ENCODE data around the gene FHOD1.

FHOD1 gene

DNA sequence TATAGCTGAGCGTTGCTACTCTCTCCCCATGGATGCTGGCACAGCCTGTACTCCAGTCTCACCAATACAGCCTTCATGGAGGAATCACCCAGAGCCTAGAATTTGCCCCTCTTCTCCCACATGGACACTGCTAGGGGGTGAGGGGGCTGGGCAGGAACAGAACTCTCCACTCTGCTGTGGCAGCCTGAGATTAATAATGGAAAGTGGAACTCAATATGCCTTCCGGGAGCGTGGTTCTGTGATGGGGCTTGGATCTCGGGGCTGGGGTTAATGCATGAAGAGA is 2.7 kb upstream of the FHOD1 start:
- Histone ChIP-seq H2AFZ (ENCODE audit: low read depth, low read length) (no peak overlapping the region), H3K4me3 (ENCODE audit: low read length) (no peak overlapping the region), H3K27me3 (ENCODE audit: insufficient read depth, low read length) (peaks cover 12% of the 10 kb centered on the region), H3K36me3 (ENCODE audit: insufficient read depth, low read length) (no peaks in the 10 kb centered on the region), H3K9me3 (ENCODE audit: low read length) (no peaks in the 10 kb centered on the region), H3K4me1 (ENCODE audit: insufficient read depth, low read length) (peaks cover 35% of the 10 kb centered on the region)

DNA sequence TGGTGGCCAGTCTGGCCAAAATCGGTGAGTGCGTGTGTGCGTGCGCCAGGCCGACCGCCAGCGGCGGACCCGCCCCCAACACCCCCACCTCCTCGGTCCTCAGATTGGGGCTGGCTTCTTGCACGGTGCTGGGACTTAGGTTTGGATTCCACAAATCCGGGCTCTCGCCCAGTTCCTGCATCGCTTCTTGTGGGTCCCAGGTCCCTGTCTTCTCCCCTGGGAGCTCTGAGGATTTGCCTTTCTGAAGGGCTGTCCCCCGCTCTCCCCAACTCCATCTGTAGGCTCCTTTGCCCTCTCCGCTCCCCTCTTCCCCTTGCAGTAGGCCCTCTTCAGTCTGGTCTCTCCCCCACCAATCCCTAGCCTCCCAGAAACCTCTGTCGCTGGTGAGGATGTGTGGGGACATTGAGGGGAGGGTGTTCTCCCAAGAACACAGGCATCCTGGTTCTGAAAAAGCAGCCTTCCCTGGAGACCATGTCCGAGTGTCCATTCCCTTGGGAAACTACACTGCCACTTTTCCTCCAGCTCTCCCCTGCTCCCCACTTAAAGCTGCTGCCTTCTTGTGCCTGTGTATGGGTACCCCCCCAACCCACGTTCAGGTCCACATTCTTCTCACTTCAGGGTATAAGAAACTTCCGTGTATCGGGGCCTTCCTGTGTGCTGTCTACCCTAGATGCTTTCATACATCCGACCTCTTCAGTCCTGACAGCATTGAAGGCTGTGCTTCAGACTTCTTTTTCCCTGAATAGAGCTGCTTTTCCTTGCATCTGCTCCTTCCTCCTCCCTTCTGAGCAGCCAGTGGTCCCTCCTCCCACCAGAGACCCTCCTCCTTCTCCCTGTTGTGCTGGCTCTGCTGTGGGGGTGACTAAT is 2.1 kb upstream of the FHOD1 start:
- peaks cover 36% of the 10 kb centered on the region for H3K4me1 ChIP-seq (ENCODE audit: insufficient read depth, low read length)
- H3K36me3 ChIP-seq (ENCODE audit: insufficient read depth, low read length) = no peaks in the 10 kb centered on the region
- no peaks in the 10 kb centered on the region for H3K9me3 ChIP-seq (ENCODE audit: low read length)
- H2AFZ ChIP-seq (ENCODE audit: low read depth, low read length) = peak overlapping the region; percentile 69
- peak overlapping the region; percentile 73 for H3K4me3 ChIP-seq (ENCODE audit: low read length)
- peaks cover 12% of the 10 kb centered on the region for H3K27me3 ChIP-seq (ENCODE audit: insufficient read depth, low read length)

DNA sequence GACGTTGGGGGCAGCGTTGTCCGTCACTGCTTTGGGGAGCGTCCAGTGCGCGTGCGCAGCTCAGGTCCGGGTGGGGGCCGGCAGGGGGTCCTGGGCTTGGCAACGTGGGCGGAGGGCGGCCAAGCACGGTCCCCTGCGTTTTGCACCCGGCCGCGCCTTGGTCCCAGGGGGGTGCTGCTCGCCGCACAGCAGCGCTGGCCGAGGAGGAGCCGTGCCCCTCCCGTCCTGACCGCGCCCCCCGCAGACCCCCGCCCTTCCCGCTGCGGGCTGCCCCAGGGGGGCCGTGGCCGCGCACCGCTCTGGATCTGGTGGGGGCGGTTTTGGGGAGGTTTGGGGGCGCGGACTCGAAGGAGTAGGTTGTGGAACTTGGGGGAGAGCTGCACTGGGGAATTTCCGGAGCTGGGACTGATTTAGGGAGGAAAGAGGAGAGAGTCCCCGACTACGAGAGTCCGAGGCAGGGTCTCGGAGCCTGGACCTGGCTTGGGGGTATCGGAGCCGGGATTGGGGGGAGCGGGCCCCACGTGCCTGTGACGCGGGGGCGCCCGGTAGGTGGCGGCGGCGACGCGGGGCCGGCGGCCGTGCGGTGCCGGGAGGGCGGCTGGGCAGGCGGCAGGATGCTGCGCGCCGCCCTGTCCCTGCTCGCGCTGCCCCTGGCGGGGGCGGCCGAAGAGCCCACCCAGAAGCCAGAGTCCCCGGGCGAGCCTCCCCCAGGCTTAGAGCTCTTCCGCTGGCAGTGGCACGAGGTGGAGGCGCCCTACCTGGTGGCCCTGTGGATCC is 1.3 kb upstream of the FHOD1 start, which contains the start of gene SLC9A5:
SLC9A5 (plus strand) TSS at position 579 of the 777 bp plus-strand sequence; CDS start at position 615, 36 bp downstream.
- H3K4me1 ChIP-seq (ENCODE audit: insufficient read depth, low read length) = peaks cover 36% of the 10 kb centered on the region
- H3K36me3 ChIP-seq (ENCODE audit: insufficient read depth, low read length) = no peaks in the 10 kb centered on the region
- H2AFZ ChIP-seq (ENCODE audit: low read depth, low read length) = peak within 1 kb of the TSS; percentile 69
- no peaks in the 10 kb centered on the region for H3K9me3 ChIP-seq (ENCODE audit: low read length)
- H3K27me3 ChIP-seq (ENCODE audit: insufficient read depth, low read length) = peaks cover 12% of the 10 kb centered on the region
- peak within 1 kb of the TSS; percentile 73 for H3K4me3 ChIP-seq (ENCODE audit: low read length)

DNA sequence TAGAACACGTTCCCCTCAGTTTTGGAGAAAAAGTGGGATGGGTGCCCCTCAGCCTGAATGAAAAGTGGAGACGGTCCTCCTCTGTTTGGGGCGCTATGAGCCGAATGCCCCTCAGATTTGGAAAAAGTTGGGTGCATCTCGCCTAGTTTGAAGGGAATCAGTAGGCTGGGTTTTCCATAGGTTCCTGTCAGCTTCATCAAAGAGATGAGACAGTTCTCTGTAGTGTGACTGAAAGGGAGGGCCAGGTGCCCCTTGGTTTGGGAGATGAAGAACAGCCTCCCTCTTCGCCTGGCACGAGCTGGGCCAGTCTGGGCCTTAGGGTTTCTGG is 756 bp upstream of the FHOD1 start:
- Histone ChIP-seq H3K4me3 (ENCODE audit: low read length) (peak overlapping the region; percentile 73), H3K4me1 (ENCODE audit: insufficient read depth, low read length) (peaks cover 36% of the 10 kb centered on the region), H3K9me3 (ENCODE audit: low read length) (no peaks in the 10 kb centered on the region)

DNA sequence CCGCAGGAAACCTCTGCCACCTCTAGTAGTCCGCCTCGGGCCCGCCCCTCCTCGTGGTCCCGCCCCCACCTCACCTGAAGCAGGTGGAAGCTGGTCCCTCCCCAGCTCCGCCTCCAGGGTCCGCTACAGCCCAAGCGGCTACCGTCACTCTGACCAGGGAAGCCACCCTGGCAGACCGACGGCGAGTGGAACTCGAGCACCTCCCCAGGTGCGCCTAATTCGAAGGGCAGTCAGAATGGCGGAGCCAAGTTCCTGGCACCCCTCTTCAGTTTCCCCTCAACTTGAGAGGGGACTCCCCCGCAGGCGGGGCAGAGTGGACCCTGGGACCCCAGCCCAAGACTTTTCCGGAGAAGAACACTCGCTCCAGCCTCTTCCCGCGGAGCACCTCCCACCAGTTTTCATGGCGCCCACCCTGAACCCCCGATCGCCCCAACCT is 507 bp downstream of the FHOD1 start:
- Histone ChIP-seq H3K36me3 (ENCODE audit: insufficient read depth, low read length) (no peaks in the 10 kb centered on the region), H3K4me3 (ENCODE audit: low read length) (peak overlapping the region; percentile 73), H3K9me3 (ENCODE audit: low read length) (no peaks in the 10 kb centered on the region), H3K4me1 (ENCODE audit: insufficient read depth, low read length) (peaks cover 36% of the 10 kb centered on the region), H2AFZ (ENCODE audit: low read depth, low read length) (peak overlapping the region; percentile 98), H3K27me3 (ENCODE audit: insufficient read depth, low read length) (peaks cover 12% of the 10 kb centered on the region)

More for the DNA sequence above, 756 bp upstream of the FHOD1 start:
- Histone ChIP-seq H3K36me3 (ENCODE audit: insufficient read depth, low read length) (no peaks in the 10 kb centered on the region), H2AFZ (ENCODE audit: low read depth, low read length) (peak overlapping the region; percentile 69), H3K27me3 (ENCODE audit: insufficient read depth, low read length) (peaks cover 12% of the 10 kb centered on the region)

DNA sequence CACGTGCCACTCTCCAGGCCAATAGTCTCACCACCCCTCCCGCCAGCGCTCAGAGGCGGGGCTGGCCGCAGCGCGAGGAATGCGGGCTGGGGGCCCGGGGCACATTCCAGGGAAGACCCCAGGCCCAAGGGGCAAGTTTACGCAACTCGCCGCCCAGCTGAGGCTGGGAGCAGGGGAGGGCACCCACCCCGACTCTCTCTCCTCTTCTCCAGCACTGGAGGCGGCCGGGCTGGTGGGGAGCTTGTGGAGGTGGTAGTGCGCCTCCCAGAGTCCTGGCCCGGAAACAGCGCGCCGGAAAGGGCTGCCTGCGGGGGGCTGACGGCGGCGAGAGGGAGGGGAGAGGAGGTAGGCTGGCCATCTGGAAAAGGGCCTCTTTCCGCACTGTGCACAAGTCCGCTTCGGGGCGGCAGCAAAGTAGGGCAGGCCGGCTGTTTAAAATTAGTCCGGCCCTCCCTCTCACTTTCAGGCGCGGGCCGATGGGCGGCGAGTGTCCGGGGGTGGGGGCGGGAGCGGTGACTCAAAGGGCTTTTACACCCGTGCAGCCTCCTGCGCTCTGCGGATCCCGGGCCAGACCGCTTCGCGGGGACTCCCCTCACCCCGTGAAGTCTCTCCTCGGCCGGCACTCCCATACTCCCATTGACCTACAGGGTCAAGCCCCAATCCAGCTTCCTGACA is 1.1 kb downstream of the FHOD1 start:
- Histone ChIP-seq H3K9me3 (ENCODE audit: low read length) (no peaks in the 10 kb centered on the region), H3K4me1 (ENCODE audit: insufficient read depth, low read length) (peaks cover 36% of the 10 kb centered on the region), H3K4me3 (ENCODE audit: low read length) (peak overlapping the region; percentile 73), H3K27me3 (ENCODE audit: insufficient read depth, low read length) (peaks cover 12% of the 10 kb centered on the region), H2AFZ (ENCODE audit: low read depth, low read length) (peak overlapping the region; percentile 98), H3K36me3 (ENCODE audit: insufficient read depth, low read length) (no peaks in the 10 kb centered on the region)

DNA sequence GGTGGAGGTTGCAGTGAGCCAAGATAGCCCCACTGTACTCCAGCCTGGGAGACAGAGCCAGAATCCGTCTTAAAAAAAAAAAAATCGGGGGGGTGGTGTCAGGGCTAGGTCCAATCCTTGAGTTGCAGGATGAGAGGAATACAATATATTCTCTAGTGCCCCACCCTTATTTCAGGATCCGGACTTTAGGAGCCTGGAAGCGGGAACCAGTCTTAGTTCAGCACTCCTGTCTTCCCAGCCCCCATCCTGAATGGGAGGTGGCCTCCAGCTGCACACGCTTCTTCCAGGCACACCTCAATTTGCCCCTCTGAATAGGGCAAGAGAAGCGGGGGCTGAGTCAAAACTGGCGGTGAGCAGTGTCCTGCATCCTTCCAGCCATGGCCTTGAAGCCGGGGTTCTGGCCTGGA is 1.6 kb downstream of the FHOD1 start:
- peak overlapping the region; percentile 98 for H2AFZ ChIP-seq (ENCODE audit: low read depth, low read length)
- H3K4me3 ChIP-seq (ENCODE audit: low read length) = peak overlapping the region; percentile 73
- no peaks in the 10 kb centered on the region for H3K36me3 ChIP-seq (ENCODE audit: insufficient read depth, low read length)
- peaks cover 36% of the 10 kb centered on the region for H3K4me1 ChIP-seq (ENCODE audit: insufficient read depth, low read length)
- peaks cover 12% of the 10 kb centered on the region for H3K27me3 ChIP-seq (ENCODE audit: insufficient read depth, low read length)
- H3K9me3 ChIP-seq (ENCODE audit: low read length) = no peaks in the 10 kb centered on the region

DNA sequence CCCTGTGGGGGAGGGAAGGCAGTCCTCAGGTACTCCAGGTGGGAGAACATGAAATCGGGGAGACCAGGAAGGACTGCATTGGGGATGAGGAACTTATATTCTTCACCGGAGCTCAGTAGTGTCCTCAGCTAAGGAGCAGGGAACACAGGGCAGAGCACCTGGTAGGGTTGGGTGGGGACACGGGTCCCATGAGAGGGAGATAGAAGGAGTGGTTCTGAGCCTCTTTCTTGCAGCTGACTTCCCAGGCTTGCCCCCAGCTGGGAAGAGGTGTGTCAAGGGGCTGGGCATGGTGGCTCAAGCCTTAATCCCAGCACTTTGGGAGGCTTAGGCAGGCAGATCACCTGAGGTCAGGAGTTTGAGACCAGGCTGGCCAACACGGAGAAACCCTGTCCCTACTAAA is 2.1 kb downstream of the FHOD1 start:
- H3K27me3 ChIP-seq (ENCODE audit: insufficient read depth, low read length) = peaks cover 12% of the 10 kb centered on the region
- no peaks in the 10 kb centered on the region for H3K9me3 ChIP-seq (ENCODE audit: low read length)
- no peak overlapping the region for H2AFZ ChIP-seq (ENCODE audit: low read depth, low read length)
- H3K4me3 ChIP-seq (ENCODE audit: low read length) = no peak overlapping the region
- no peaks in the 10 kb centered on the region for H3K36me3 ChIP-seq (ENCODE audit: insufficient read depth, low read length)
- H3K4me1 ChIP-seq (ENCODE audit: insufficient read depth, low read length) = peaks cover 36% of the 10 kb centered on the region

DNA sequence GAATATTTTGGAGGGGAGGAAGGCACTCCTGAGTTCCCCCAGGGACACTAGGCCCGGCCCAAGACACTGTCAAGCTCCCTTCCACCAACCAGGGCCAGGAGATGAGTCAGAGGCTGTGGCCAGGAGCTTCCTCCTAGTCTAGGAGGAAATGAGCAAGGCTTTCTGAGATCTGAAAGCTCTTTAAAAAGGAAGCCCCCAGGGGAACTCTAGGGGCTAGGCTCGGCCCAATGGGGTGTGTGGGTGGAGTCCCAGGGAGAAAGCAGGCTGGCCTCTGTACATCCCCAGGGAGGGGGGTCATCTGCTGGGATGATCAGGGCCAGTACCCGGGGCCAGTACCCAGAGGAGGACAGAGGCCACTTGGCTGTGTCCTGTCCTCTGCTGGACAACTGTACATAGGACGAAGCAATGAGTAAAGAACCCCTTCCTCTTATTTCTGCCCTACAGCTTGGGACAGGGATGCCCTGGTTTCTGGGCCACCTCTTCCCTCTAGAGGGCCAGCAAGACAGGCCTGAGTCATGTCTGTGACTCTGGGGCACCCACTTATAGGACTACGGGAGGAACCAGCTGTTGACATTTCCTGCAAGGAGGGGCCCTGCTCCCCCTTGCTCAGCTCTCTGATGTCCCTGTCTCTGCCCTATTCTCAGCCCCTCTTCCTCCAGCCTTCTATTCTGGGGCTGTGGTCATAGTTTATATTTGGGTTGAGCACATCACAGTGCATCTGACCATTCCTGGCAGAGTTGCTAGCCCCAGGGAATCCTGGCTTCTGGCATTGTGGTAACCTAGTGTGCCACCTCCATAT is 2.7 kb downstream of the FHOD1 start:
- Histone ChIP-seq H3K4me3 (ENCODE audit: low read length) (no peak overlapping the region), H3K27me3 (ENCODE audit: insufficient read depth, low read length) (peaks cover 7% of the 10 kb centered on the region), H3K36me3 (ENCODE audit: insufficient read depth, low read length) (no peaks in the 10 kb centered on the region)

DNA sequence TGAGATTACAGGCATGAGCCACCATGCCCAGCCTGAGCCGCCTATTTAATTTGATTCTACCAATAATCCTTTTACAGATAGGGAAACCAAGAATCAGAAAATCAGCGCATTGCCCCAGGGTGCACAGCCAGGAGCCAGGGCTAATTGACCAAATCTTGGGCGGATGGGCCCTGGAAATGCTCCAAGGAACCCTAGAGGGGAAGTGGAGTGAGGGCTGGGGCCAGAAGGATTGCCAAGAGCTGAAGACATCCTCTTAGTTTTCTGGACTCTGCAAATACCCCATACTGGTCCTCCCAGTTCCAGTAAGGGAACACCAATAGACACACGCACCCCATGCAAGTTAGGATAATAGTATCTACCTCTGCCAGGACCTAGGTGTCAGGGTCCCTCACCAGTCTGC is 3.8 kb downstream of the FHOD1 start:
- no peak overlapping the region for H2AFZ ChIP-seq (ENCODE audit: low read depth, low read length)
- no peaks in the 10 kb centered on the region for H3K27me3 ChIP-seq (ENCODE audit: insufficient read depth, low read length)
- H3K36me3 ChIP-seq (ENCODE audit: insufficient read depth, low read length) = peaks cover 2% of the 10 kb centered on the region
- no peaks in the 10 kb centered on the region for H3K9me3 ChIP-seq (ENCODE audit: low read length)
- H3K4me1 ChIP-seq (ENCODE audit: insufficient read depth, low read length) = peaks cover 24% of the 10 kb centered on the region
- H3K4me3 ChIP-seq (ENCODE audit: low read length) = no peak overlapping the region

More for the DNA sequence above, 2.7 kb downstream of the FHOD1 start:
- Histone ChIP-seq H3K4me1 (ENCODE audit: insufficient read depth, low read length) (peaks cover 35% of the 10 kb centered on the region), H3K9me3 (ENCODE audit: low read length) (no peaks in the 10 kb centered on the region), H2AFZ (ENCODE audit: low read depth, low read length) (no peak overlapping the region)

DNA sequence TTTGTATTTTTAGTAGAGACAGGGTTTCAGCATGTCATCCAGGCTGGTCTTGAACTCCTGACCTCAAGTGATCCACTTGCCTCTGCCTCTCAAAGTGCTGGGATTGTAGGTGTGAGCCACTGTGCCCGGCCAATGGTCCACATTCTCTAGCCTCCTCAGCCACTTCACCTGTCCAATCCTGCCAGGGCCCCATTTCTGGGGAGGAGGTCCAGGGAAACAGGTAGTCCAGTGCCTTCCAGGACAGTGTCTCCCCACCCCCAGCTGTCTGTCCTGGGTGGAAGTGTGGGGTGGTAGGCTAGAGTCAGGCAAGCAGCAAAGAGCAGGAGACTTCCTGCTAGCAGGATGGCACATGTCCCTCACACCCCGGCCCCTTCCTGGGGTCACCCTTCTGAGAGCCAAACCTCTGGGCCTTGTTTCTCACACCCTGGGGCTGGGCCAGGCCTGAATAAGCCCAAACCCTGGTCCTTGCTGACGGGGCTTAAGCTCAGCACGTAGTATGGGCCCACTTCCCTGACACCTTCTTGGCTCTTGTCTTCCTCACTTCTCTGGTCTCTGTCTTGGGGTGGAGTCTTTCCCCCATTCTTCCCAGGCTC is 5.0 kb downstream of the FHOD1 start:
- no peaks in the 10 kb centered on the region for H3K9me3 ChIP-seq (ENCODE audit: low read length)
- peaks cover 17% of the 10 kb centered on the region for H3K4me1 ChIP-seq (ENCODE audit: insufficient read depth, low read length)
- H2AFZ ChIP-seq (ENCODE audit: low read depth, low read length) = no peak overlapping the region
- no peak overlapping the region for H3K4me3 ChIP-seq (ENCODE audit: low read length)
- no peaks in the 10 kb centered on the region for H3K27me3 ChIP-seq (ENCODE audit: insufficient read depth, low read length)
- H3K36me3 ChIP-seq (ENCODE audit: insufficient read depth, low read length) = peaks cover 2% of the 10 kb centered on the region

Data from neuron (in vitro differentiated cells).